Measurements from ENCODE around the gene NFE2L3.
A peak's percentile ranks its signal among the peaks of the same experiment; 100 is the strongest.

Gene NFE2L3

DNA sequence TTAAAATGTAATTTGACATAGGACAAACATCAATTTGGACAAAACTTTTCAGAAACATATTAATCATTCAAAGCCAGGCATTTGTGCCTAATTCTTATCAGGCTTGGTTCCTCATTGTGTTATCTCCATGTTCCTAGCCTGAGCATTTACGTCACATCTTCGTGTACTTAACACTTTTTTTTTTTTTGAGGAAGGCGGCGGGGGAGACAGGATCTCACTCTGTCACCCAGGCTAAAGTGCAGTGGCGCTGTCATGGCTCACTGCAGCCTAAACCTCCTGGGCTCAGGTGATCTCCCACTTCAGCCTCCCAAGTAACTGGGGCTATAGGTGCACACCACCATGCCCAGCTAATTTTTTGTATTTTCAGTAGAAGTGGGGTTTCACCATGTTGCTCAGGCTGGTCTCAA, 28.8 kb downstream of the NFE2L3 start:
- Histone ChIP-seq H3K36me3 (ENCODE audit: insufficient read depth, low read length) (peaks cover 33% of the 10 kb centered on the region; the same call in 1 of the 2 replicates), H3F3A (ENCODE audit: insufficient read depth, low read length) (peaks cover 30% of the 10 kb centered on the region), H3K27me3 (ENCODE audit: insufficient read depth, low read length) (no peaks in the 10 kb centered on the region), H3K9me2 (ENCODE audit: low read depth, low read length) (no peaks in the 10 kb centered on the region), H3K4me1 (ENCODE audit: insufficient read depth, low read length, severe bottlenecking) (no peaks in the 10 kb centered on the region), H4K20me1 (ENCODE audit: insufficient read depth, low read length) (no peaks in the 10 kb centered on the region), H3K9me3 (ENCODE audit: low read length) (no peaks in the 10 kb centered on the region), H3K9ac (ENCODE audit: low read length) (no peak overlapping the region), H3K27ac (ENCODE audit: low read depth, low read length, poor library complexity, severe bottlenecking) (peak overlapping the region; percentile 59), H2AFZ (ENCODE audit: low read length) (no peak overlapping the region), H3K79me2 (ENCODE audit: insufficient read depth, low read length) (no peaks in the 10 kb centered on the region), H3K4me2 (ENCODE audit: low read length) (no peak overlapping the region), H3K4me3 (ENCODE audit: low read depth, low read length, poor library complexity, severe bottlenecking) (no peak overlapping the region)
- TF ChIP-seq EZH2 (IDR thresholded peaks at IDR 0.05; ENCODE audit: borderline replicate concordance, low read length): no peak
- TF ChIP-seq, protein P1, sequence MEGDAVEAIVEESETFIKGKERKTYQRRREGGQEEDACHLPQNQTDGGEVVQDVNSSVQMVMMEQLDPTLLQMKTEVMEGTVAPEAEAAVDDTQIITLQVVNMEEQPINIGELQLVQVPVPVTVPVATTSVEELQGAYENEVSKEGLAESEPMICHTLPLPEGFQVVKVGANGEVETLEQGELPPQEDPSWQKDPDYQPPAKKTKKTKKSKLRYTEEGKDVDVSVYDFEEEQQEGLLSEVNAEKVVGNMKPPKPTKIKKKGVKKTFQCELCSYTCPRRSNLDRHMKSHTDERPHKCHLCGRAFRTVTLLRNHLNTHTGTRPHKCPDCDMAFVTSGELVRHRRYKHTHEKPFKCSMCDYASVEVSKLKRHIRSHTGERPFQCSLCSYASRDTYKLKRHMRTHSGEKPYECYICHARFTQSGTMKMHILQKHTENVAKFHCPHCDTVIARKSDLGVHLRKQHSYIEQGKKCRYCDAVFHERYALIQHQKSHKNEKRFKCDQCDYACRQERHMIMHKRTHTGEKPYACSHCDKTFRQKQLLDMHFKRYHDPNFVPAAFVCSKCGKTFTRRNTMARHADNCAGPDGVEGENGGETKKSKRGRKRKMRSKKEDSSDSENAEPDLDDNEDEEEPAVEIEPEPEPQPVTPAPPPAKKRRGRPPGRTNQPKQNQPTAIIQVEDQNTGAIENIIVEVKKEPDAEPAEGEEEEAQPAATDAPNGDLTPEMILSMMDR (IDR thresholded peaks at IDR 0.05; ENCODE audit: low read length): no peak

DNA sequence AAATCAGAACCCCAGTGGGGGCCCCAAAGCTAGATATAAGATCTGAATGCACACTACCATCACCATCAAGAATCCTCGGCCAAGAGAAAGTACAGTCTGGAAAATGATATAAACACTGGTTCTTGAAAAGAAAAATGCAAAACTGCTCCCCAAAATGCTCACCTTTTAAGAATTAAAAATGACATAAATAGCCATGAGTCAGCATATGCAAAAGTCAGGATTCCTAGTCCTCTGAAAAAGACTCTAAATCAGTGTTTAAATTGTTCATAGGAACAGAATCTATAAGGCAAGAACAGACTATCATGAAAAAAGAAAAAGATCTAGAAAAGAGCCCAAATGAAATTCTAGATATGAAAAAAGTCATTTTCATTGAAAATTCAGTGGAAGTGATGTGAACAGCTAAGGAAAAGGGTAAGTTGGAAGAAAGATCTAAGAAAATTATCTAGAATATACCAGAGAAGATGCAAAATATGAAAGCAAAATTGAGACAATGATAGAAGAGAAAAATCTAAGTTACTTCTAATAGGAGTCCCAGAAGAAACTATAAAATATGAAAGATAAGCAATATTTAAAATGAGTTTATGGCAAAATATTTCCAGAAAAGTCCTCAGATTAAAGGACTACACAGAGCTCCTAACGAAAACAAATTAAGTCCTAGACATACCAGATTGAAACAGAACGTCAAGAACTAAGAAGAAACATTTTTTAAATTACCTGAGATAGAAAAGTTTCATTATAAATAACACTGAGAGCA, 29.7 kb downstream of the NFE2L3 start:
- H4K20me1 ChIP-seq (ENCODE audit: insufficient read depth, low read length): no peaks in the 10 kb centered on the region

GRCh38 chr7:26182283-26182682, 30.3 kb downstream of the NFE2L3 start:
- Histone ChIP-seq H3K9me2 (ENCODE audit: low read depth, low read length) (no peaks in the 10 kb centered on the region), H3K36me3 (ENCODE audit: insufficient read depth, low read length) (peaks cover 39% of the 10 kb centered on the region; the same call in 1 of the 2 replicates), H2AFZ (ENCODE audit: low read length) (no peak overlapping the region), H3K4me1 (ENCODE audit: insufficient read depth, low read length, severe bottlenecking) (no peaks in the 10 kb centered on the region), H3K27ac (ENCODE audit: low read depth, low read length, poor library complexity, severe bottlenecking) (peak overlapping the region; percentile 59), H3K4me2 (ENCODE audit: low read length) (no peak overlapping the region), H3K9ac (ENCODE audit: low read length) (no peak overlapping the region), H3F3A (ENCODE audit: insufficient read depth, low read length) (peaks cover 43% of the 10 kb centered on the region), H3K4me3 (ENCODE audit: low read depth, low read length, poor library complexity, severe bottlenecking) (no peak overlapping the region), H4K20me1 (ENCODE audit: insufficient read depth, low read length) (no peaks in the 10 kb centered on the region), H3K9me3 (ENCODE audit: low read length) (no peaks in the 10 kb centered on the region), H3K79me2 (ENCODE audit: insufficient read depth, low read length) (no peaks in the 10 kb centered on the region), H3K27me3 (ENCODE audit: insufficient read depth, low read length) (no peaks in the 10 kb centered on the region)
- TF ChIP-seq, protein P1 (IDR thresholded peaks at IDR 0.05; ENCODE audit: low read length): no peak
- no peak for TF ChIP-seq EZH2 (IDR thresholded peaks at IDR 0.05; ENCODE audit: borderline replicate concordance, low read length)

More for the DNA sequence above, 29.7 kb downstream of the NFE2L3 start:
- TF ChIP-seq, protein P1 (IDR thresholded peaks at IDR 0.05; ENCODE audit: low read length): no peak
- Histone ChIP-seq H3K4me2 (ENCODE audit: low read length) (no peak overlapping the region), H3K36me3 (ENCODE audit: insufficient read depth, low read length) (peaks cover 34% of the 10 kb centered on the region; the same call in 1 of the 2 replicates), H3K27me3 (ENCODE audit: insufficient read depth, low read length) (no peaks in the 10 kb centered on the region), H3K9ac (ENCODE audit: low read length) (no peak overlapping the region), H3K4me3 (ENCODE audit: low read depth, low read length, poor library complexity, severe bottlenecking) (no peak overlapping the region), H3K79me2 (ENCODE audit: insufficient read depth, low read length) (no peaks in the 10 kb centered on the region), H3K27ac (ENCODE audit: low read depth, low read length, poor library complexity, severe bottlenecking) (peak overlapping the region; percentile 59), H3F3A (ENCODE audit: insufficient read depth, low read length) (peaks cover 37% of the 10 kb centered on the region), H3K9me2 (ENCODE audit: low read depth, low read length) (no peaks in the 10 kb centered on the region), H3K9me3 (ENCODE audit: low read length) (no peaks in the 10 kb centered on the region), H2AFZ (ENCODE audit: low read length) (no peak overlapping the region), H3K4me1 (ENCODE audit: insufficient read depth, low read length, severe bottlenecking) (no peaks in the 10 kb centered on the region)
